ENCODE measurements around the gene TAF1B.

TAF1B gene

GRCh38 chr2:9967053-9967775 lies 123.9 kb downstream of the TAF1B start:
- no peak for DNase-seq (ENCODE audit: low read depth)

GRCh38 chr2:9968553-9969497 lies 125.6 kb downstream of the TAF1B start:
- no peak for DNase-seq (ENCODE audit: low read depth)

- DNase-seq (ENCODE audit: low read depth) = no peak
Measured at GRCh38 chr2:9970200-9971044, 127.1 kb downstream of the TAF1B start.

- DNase-seq (ENCODE audit: low read depth) = no peak
Measured at GRCh38 chr2:9971105-9971818, 128.0 kb downstream of the TAF1B start.

- DNase-seq (ENCODE audit: low read depth) = no peak
Measured at GRCh38 chr2:9971890-9972289, 128.6 kb downstream of the TAF1B start.

GRCh38 chr2:9972621-9973479 lies 129.6 kb downstream of the TAF1B start:
- peak; percentile 37 for DNase-seq (ENCODE audit: low read depth)

- peak; percentile 32 for DNase-seq (ENCODE audit: low read depth)
Measured at GRCh38 chr2:9973690-9974089, 130.4 kb downstream of the TAF1B start.

- DNase-seq (ENCODE audit: low read depth) = no peak
Measured at GRCh38 chr2:9974343-9974742, 131.1 kb downstream of the TAF1B start.

GRCh38 chr2:9975328-9975727 lies 132.1 kb downstream of the TAF1B start:
- no peak for DNase-seq (ENCODE audit: low read depth)

GRCh38 chr2:9975805-9976447 lies 132.7 kb downstream of the TAF1B start:
- peak; percentile 97 for DNase-seq (ENCODE audit: low read depth)

GRCh38 chr2:9979977-9980376 lies 136.7 kb downstream of the TAF1B start:
- no peak for DNase-seq (ENCODE audit: low read depth)

GRCh38 chr2:9980520-9980919 lies 137.2 kb downstream of the TAF1B start:
- no peak for DNase-seq (ENCODE audit: low read depth)

GRCh38 chr2:9981655-9982054 lies 138.4 kb downstream of the TAF1B start:
- DNase-seq (ENCODE audit: low read depth) = no peak

- DNase-seq (ENCODE audit: low read depth) = peak; percentile 35
Measured at GRCh38 chr2:9982248-9982647, 139.0 kb downstream of the TAF1B start.

GRCh38 chr2:9982891-9983290 lies 139.6 kb downstream of the TAF1B start:
- DNase-seq (ENCODE audit: low read depth) = no peak

GRCh38 chr2:9983401-9984216 lies 140.3 kb downstream of the TAF1B start:
- DNase-seq (ENCODE audit: low read depth) = no peak
